ENCODE data around the gene DAO. TPM values are rescaled to one million over a fixed set of nuclear protein-coding genes. Genes with fewer than 3 reads are reported as not detected.

The DAO gene
- total RNA-seq, 6 experiments from 2014 or later = not detected

DNA sequence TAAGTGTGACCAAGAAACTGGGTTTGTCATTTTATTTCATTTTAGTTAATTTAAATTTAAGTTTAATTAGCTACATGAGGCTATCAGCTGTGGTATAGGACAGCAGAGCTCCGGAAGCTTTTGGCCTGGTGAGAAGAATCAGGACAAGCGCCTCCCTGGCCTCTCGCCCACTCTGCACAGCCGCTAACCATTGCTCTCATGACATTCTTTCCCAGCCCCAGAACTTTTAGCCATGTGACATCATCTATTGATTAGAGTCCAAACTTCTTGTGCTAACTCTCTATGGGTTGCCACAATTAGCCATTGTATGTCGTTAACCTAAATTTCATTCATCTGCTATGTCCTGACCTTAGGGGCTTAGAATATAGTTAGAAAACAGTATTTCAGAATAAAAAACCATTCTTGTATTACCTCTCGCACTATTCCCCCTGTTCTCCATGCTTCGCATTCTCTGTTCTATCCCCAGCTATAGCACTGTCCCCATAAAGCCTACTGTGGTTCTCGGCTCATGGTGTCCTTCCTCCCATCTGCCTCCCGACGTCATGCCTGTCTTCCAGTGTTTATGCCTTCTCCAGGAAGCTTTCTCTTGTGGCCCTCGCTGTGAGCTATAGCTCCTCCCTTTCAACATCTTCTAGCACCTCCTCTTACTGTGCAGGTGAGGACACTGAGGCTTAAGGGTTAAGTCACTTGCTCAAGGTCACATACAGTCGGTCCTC lies 46.0 kb upstream of the DAO start:
- peaks cover 70% of the 10 kb centered on the region for H3K36me3 Mint-ChIP-seq (ENCODE audit: low read depth)
- peaks cover 10% of the 10 kb centered on the region for H3K27me3 Mint-ChIP-seq (ENCODE audit: insufficient read depth)
- no peaks in the 10 kb centered on the region for H3K9me3 Mint-ChIP-seq
- peak; percentile 55 for DNase-seq
- peaks cover 95% of the 10 kb centered on the region for H3K4me1 Mint-ChIP-seq (ENCODE audit: low read depth)
- peak overlapping the region; percentile 99 for H3K27ac Mint-ChIP-seq
- TF ChIP-seq, protein P1, sequence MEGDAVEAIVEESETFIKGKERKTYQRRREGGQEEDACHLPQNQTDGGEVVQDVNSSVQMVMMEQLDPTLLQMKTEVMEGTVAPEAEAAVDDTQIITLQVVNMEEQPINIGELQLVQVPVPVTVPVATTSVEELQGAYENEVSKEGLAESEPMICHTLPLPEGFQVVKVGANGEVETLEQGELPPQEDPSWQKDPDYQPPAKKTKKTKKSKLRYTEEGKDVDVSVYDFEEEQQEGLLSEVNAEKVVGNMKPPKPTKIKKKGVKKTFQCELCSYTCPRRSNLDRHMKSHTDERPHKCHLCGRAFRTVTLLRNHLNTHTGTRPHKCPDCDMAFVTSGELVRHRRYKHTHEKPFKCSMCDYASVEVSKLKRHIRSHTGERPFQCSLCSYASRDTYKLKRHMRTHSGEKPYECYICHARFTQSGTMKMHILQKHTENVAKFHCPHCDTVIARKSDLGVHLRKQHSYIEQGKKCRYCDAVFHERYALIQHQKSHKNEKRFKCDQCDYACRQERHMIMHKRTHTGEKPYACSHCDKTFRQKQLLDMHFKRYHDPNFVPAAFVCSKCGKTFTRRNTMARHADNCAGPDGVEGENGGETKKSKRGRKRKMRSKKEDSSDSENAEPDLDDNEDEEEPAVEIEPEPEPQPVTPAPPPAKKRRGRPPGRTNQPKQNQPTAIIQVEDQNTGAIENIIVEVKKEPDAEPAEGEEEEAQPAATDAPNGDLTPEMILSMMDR (IDR thresholded peaks at IDR 0.05) = no peak
- H3K4me3 Mint-ChIP-seq = peak overlapping the region; percentile 87

DNA sequence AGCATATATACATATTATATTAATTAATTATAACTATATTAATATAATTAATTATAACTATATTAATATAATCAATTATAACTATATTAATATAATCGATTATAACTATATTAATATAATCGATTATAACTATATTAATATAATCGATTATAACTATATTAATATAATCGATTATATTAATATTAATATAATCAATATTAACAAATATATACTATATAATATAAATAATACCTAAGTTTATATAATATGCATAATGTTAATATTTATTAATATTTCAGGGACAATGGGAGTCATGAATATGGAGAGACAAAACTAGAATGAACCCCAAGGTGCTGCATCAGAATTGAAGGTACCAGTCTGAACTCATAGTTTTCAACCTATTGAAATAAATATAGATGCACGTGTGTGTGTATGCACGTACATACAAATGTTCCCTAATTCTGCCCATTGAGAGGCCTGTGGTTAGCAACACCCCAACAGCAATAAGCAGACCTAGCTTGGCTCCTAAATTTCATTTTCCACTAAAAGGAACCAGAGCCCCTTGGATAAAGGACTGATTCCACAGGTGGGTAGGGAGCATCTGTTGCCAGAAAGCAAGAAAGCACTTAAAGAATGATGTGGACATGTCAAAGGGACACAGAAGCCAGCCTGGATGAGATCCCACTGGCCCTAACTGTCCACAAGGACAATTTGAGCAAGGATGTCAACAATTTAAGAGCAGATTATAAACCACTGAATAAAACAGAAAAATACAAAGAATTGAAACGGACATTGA lies 43.8 kb upstream of the DAO start:
- no peak for DNase-seq
- Mint-ChIP-seq H3K4me1 (ENCODE audit: low read depth) (peaks cover 97% of the 10 kb centered on the region), H3K4me3 (peak overlapping the region; percentile 23; the same call in 1 of the 2 replicates), H3K9me3 (no peaks in the 10 kb centered on the region), H3K36me3 (ENCODE audit: low read depth) (peaks cover 63% of the 10 kb centered on the region), H3K27ac (peak overlapping the region; percentile 100), H3K27me3 (ENCODE audit: insufficient read depth) (peaks cover 13% of the 10 kb centered on the region)
- TF ChIP-seq, protein P1 (IDR thresholded peaks at IDR 0.05) = no peak

GRCh38 chr12:108837239-108837638 lies 42.7 kb upstream of the DAO start:
- H3K27ac Mint-ChIP-seq = peak overlapping the region; percentile 100
- peaks cover 95% of the 10 kb centered on the region for H3K4me1 Mint-ChIP-seq (ENCODE audit: low read depth)
- H3K36me3 Mint-ChIP-seq (ENCODE audit: low read depth) = peaks cover 61% of the 10 kb centered on the region
- TF ChIP-seq, protein P1 (IDR thresholded peaks at IDR 0.05) = no peak
- H3K9me3 Mint-ChIP-seq = no peaks in the 10 kb centered on the region
- peaks cover 13% of the 10 kb centered on the region for H3K27me3 Mint-ChIP-seq (ENCODE audit: insufficient read depth)
- DNase-seq = no peak
- H3K4me3 Mint-ChIP-seq = peak overlapping the region; percentile 90; the same call in 1 of the 2 replicates

- peak overlapping the region; percentile 90 for H3K4me3 Mint-ChIP-seq
- peaks cover 14% of the 10 kb centered on the region for H3K27me3 Mint-ChIP-seq (ENCODE audit: insufficient read depth)
- TF ChIP-seq, protein P1 (IDR thresholded peaks at IDR 0.05) = no peak
- H3K36me3 Mint-ChIP-seq (ENCODE audit: low read depth) = peaks cover 63% of the 10 kb centered on the region
- no peak for DNase-seq
- peak overlapping the region; percentile 100 for H3K27ac Mint-ChIP-seq
- H3K4me1 Mint-ChIP-seq (ENCODE audit: low read depth) = peaks cover 95% of the 10 kb centered on the region
- no peaks in the 10 kb centered on the region for H3K9me3 Mint-ChIP-seq
These were observed 42.2 kb upstream of the DAO start for GRCh38 chr12:108837680-108838079.

- peak overlapping the region; percentile 100 for H3K27ac Mint-ChIP-seq
- TF ChIP-seq, protein P1 (IDR thresholded peaks at IDR 0.05) = no peak
- no peaks in the 10 kb centered on the region for H3K9me3 Mint-ChIP-seq
- peak overlapping the region; percentile 90 for H3K4me3 Mint-ChIP-seq
- H3K4me1 Mint-ChIP-seq (ENCODE audit: low read depth) = peaks cover 92% of the 10 kb centered on the region
- H3K36me3 Mint-ChIP-seq (ENCODE audit: low read depth) = peaks cover 68% of the 10 kb centered on the region
- H3K27me3 Mint-ChIP-seq (ENCODE audit: insufficient read depth) = peaks cover 14% of the 10 kb centered on the region
- peak; percentile 99 for DNase-seq
These were observed 41.5 kb upstream of the DAO start for GRCh38 chr12:108838194-108839017.

Data from HFFc6 (cell line).